HCT116 (cell line): ENCODE measurements around the gene NAA80. TPM values are rescaled to one million over a fixed set of nuclear protein-coding genes. Genes with fewer than 3 reads are reported as not detected.
"Not testable (repeated sequence)": the region's sequence is repeated elsewhere in the genome, so short reads cannot be mapped to it uniquely, and the experiment has no call there.

ENCODE experiments used
- ATAC-seq: fragments of 200-7000 bp; cut with Tn5 transposase; 2 replicates; pipeline ENCODE4 v1.9.1; 2020; ENCODE audit warnings: mild to moderate bottlenecking, moderate library complexity
- BruUV-seq: library from RNA; stranded (reverse); fragments of 400-500 nt; replicated peaks from 2 replicates; lab custom pipeline; 2021; lab: Mats Ljungman, UMichigan
- CTCF ChIA-PET: fragments of 300-600 bp; sonication (Branson Sonifier 250); formaldehyde crosslinking; loops from one replicate; lab custom pipeline; 2021; ENCODE audit warnings: antibody characterized with exemption; lab: Charles Lee
- POLR2A ChIA-PET: fragments of 300-600, 350-600 bp; sonication (Branson Sonifier 250); formaldehyde crosslinking; loops from one replicate; lab custom pipeline; 2021; ENCODE audit warnings: antibody characterized with exemption; lab: Charles Lee
- RAD21 ChIA-PET, 2 experiments: fragments of 300-600 bp; sonication (Branson Sonifier 250); formaldehyde crosslinking; loops; one replicate each; lab custom pipeline; 2023; ENCODE audit warnings: low total read pairs in 2 of 2; ENCODE audit not compliant: uncharacterized antibody in 2 of 2, unreplicated experiment in 2 of 2, low non-redundant PET in 1 of 2; lab: Charles Lee
- DNase-seq: peaks from one replicate; pipeline ENCODE4 v3.0.0-alpha.2; 2010; ENCODE audit warnings: low read depth, low spot score
- H2AFZ ChIP-seq: fragments of 200-600 bp; shearing (Covaris generic), sonication (generic); 2 replicates; pipeline ENCODE4 v1.6.1; 2017; ENCODE audit warnings: low read depth, mixed run types, mixed read lengths, antibody characterized with exemption, low read length; ENCODE audit not compliant: poor library complexity, severe bottlenecking
- H3K27ac ChIP-seq: 2 replicates; pipeline ENCODE4 v1.5.1; 2012; ENCODE audit warnings: low read depth, low read length
- H3K27me3 ChIP-seq: fragments of 200-600 bp; sonication (generic); 2 replicates; pipeline ENCODE4 v1.6.1; 2016; ENCODE audit warnings: mixed run types, low read length, mixed read lengths; ENCODE audit not compliant: insufficient read depth
- H3K36me3 ChIP-seq, 2 experiments: fragments of 200-500 bp in 1 of 2; fragments of 200-600 bp in 1 of 2; sonication (Bioruptor generic) in 1 of 2; sonication (generic) in 1 of 2; 2 replicates each; pipeline versions ENCODE4 v1.5.1 to v1.6.1; 2014 to 2016; ENCODE audit warnings: low read length in 2 of 2, inconsistent platforms in 1 of 2, mixed read lengths in 1 of 2, mixed run types in 1 of 2; ENCODE audit not compliant: insufficient read depth in 2 of 2, control insufficient read depth in 1 of 2
- H3K4me1 ChIP-seq, 2 experiments: fragments of 200-600 bp in 1 of 2; sonication (generic) in 1 of 2; 2 replicates each; pipeline versions ENCODE4 v1.5.1 to v1.6.1; 2012 to 2017; ENCODE audit warnings: low read length in 2 of 2, inconsistent platforms in 1 of 2, mild to moderate bottlenecking in 1 of 2, mixed read lengths in 1 of 2, mixed run types in 1 of 2, moderate library complexity in 1 of 2; ENCODE audit not compliant: insufficient read depth in 2 of 2, control insufficient read depth in 1 of 2
- H3K4me2 ChIP-seq: fragments of 200-600 bp; sonication (generic); 2 replicates; pipeline ENCODE4 v1.6.1; 2017; ENCODE audit warnings: mixed run types, low read length, mixed read lengths
- H3K4me3 ChIP-seq, 2 experiments: fragments of 200-600 bp in 1 of 2; sonication (generic) in 1 of 2; replicated peaks in 1 of 2; 2 replicates each; pipeline ENCODE4 v1.5.1; 2011 to 2016; ENCODE audit warnings: low read length in 2 of 2, control low read depth in 1 of 2, low read depth in 1 of 2, mild to moderate bottlenecking in 1 of 2, mixed read lengths in 1 of 2, mixed run types in 1 of 2
- H3K79me2 ChIP-seq: fragments of 200-600 bp; sonication (generic); 2 replicates; pipeline ENCODE4 v1.6.1; 2017; ENCODE audit warnings: mild to moderate bottlenecking, mixed run types, low read length, moderate library complexity, mixed read lengths; ENCODE audit not compliant: insufficient read depth
- H3K9ac ChIP-seq: fragments of 200-600 bp; sonication (generic); 2 replicates; pipeline ENCODE4 v1.6.1; 2016; ENCODE audit warnings: low read length, mixed read lengths
- H3K9me2 ChIP-seq: fragments of 200-600 bp; sonication (generic), shearing (Covaris generic); 2 replicates; pipeline ENCODE4 v1.6.1; 2017; ENCODE audit warnings: mixed run types, mild to moderate bottlenecking, moderate library complexity; ENCODE audit not compliant: insufficient read depth
- H3K9me3 ChIP-seq, 2 experiments: fragments of 200-500 bp in 1 of 2; fragments of 200-600 bp in 1 of 2; sonication (Bioruptor generic) in 1 of 2; sonication (generic) in 1 of 2; 2 replicates each; pipeline ENCODE4 v1.6.1; 2014 to 2017; ENCODE audit warnings: low read length in 2 of 2, mixed read lengths in 2 of 2, inconsistent platforms in 1 of 2, low read depth in 1 of 2, mild to moderate bottlenecking in 1 of 2, mixed run types in 1 of 2, moderate library complexity in 1 of 2; ENCODE audit not compliant: control insufficient read depth in 1 of 2, insufficient read depth in 1 of 2
- H4K20me1 ChIP-seq: fragments of 200-600 bp; sonication (generic), shearing (Covaris generic); 2 replicates; pipeline ENCODE4 v1.6.1; 2017; ENCODE audit warnings: mixed run types, mild to moderate bottlenecking, moderate library complexity; ENCODE audit not compliant: insufficient read depth
- ATF3 ChIP-seq: IDR thresholded peaks from 2 replicates; pipeline ENCODE4 v1.6.1; 2012
- CTCF ChIP-seq, 3 experiments: fragments of 200-600 bp in 1 of 3; sonication (generic) in 1 of 3; IDR thresholded peaks in 2 of 3; conservative IDR thresholded peaks in 1 of 3; 2 replicates each; pipeline ENCODE4 v1.5.1; 2012 to 2017; ENCODE audit warnings: low read depth in 2 of 3, low read length in 2 of 3, antibody characterized with exemption in 1 of 3, borderline replicate concordance in 1 of 3, control low read depth in 1 of 3, mild to moderate bottlenecking in 1 of 3, mixed read lengths in 1 of 3, mixed run types in 1 of 3, moderate library complexity in 1 of 3; ENCODE audit not compliant: insufficient read depth in 1 of 3
- EGR1 ChIP-seq: IDR thresholded peaks from 2 replicates; pipeline ENCODE4 v1.6.1; 2012; ENCODE audit warnings: low read depth
- EZH2 ChIP-seq: fragments of 200-600 bp; sonication (generic); IDR thresholded peaks from 2 replicates; pipeline ENCODE4 v1.6.1; 2017; ENCODE audit warnings: antibody characterized with exemption, mixed run types
- JUND ChIP-seq: IDR thresholded peaks from 2 replicates; pipeline ENCODE4 v1.6.1; 2012
- POLR2AphosphoS5 ChIP-seq: IDR thresholded peaks from 2 replicates; pipeline ENCODE4 v1.6.1; 2011; ENCODE audit warnings: mild to moderate bottlenecking, low read depth, low read length, moderate library complexity
- SIN3A ChIP-seq: IDR thresholded peaks from 2 replicates; pipeline ENCODE4 v1.6.1; 2012; ENCODE audit warnings: low read depth
- SP1 ChIP-seq: IDR thresholded peaks from 2 replicates; pipeline ENCODE4 v1.6.1; 2012; ENCODE audit warnings: low read depth
- TCF7L2 ChIP-seq: IDR thresholded peaks from 2 replicates; pipeline ENCODE4 v1.7.0; 2011; ENCODE audit warnings: borderline replicate concordance, inconsistent platforms; ENCODE audit not compliant: insufficient read depth, insufficient read length; ENCODE audit errors: extremely low read depth
- intact Hi-C: fragments of 100-400 bp; cut with micrococcal nuclease; formaldehyde crosslinking; loops from 2 replicates; pipeline ENCODE4 v1.10.0; 2022
- total RNA-seq: library from RNA; stranded (reverse); gene quantifications from one replicate; pipeline ENCODE4 v1.2.1, GENCODE V29; 2021; ENCODE audit not compliant: unreplicated experiment
- TF ChIP-seq, protein P1 (sequence below): IDR thresholded peaks from 2 replicates; pipeline ENCODE4 v1.6.1; 2012; ENCODE audit warnings: low read depth
- TF ChIP-seq, protein P2 (sequence below): IDR thresholded peaks from 2 replicates; pipeline ENCODE4 v1.6.1; 2012

The NAA80 gene
- total RNA-seq, 1 experiment from 2014 or later, result 21.3 TPM

- POLR2A ChIA-PET, result no interaction called here
- Histone ChIP-seq H2AFZ (peak overlapping the region; percentile 82), H3K79me2 (no peaks in the 10 kb centered on the region), H3K27ac (peak overlapping the region; percentile 27; the same call in 1 of the 2 replicates), H3K9ac (peak overlapping the region; percentile 56), H3K4me1 (peaks cover 51 to 62% of the 10 kb centered on the region in 2 experiments), H3K36me3 (no peaks in the 10 kb centered on the region), H3K4me3 (peak overlapping the region; percentile 43 to 57), H3K4me2 (peak overlapping the region; percentile 96), H4K20me1 (no peaks in the 10 kb centered on the region), H3K9me3 (no peaks in the 10 kb centered on the region), H3K27me3 (no peaks in the 10 kb centered on the region), H3K9me2 (no peaks in the 10 kb centered on the region)
- ATAC-seq, result peak; percentile 62
- TF ChIP-seq, protein P1, sequence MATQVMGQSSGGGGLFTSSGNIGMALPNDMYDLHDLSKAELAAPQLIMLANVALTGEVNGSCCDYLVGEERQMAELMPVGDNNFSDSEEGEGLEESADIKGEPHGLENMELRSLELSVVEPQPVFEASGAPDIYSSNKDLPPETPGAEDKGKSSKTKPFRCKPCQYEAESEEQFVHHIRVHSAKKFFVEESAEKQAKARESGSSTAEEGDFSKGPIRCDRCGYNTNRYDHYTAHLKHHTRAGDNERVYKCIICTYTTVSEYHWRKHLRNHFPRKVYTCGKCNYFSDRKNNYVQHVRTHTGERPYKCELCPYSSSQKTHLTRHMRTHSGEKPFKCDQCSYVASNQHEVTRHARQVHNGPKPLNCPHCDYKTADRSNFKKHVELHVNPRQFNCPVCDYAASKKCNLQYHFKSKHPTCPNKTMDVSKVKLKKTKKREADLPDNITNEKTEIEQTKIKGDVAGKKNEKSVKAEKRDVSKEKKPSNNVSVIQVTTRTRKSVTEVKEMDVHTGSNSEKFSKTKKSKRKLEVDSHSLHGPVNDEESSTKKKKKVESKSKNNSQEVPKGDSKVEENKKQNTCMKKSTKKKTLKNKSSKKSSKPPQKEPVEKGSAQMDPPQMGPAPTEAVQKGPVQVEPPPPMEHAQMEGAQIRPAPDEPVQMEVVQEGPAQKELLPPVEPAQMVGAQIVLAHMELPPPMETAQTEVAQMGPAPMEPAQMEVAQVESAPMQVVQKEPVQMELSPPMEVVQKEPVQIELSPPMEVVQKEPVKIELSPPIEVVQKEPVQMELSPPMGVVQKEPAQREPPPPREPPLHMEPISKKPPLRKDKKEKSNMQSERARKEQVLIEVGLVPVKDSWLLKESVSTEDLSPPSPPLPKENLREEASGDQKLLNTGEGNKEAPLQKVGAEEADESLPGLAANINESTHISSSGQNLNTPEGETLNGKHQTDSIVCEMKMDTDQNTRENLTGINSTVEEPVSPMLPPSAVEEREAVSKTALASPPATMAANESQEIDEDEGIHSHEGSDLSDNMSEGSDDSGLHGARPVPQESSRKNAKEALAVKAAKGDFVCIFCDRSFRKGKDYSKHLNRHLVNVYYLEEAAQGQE, result no peak
- TF ChIP-seq EGR1 (no peak), POLR2AphosphoS5 (peak; percentile 70), SP1 (no peak), TCF7L2 (peak; percentile 89), EZH2 (no peak), CTCF (IDR thresholded peaks at IDR 0.05 in 2 of 3, conservative IDR thresholded peaks at IDR 0.05 in 1 of 3; ENCODE audit: borderline replicate concordance in 1 of 3, insufficient read depth in 1 of 3, low read depth in 2 of 3, low read length in 2 of 3) (peak in 2 of 3 experiments; percentile 93 to 96; a peak in 4 of 6 replicates), ATF3 (no peak), SIN3A (no peak), JUND (no peak)
- TF ChIP-seq, protein P2, sequence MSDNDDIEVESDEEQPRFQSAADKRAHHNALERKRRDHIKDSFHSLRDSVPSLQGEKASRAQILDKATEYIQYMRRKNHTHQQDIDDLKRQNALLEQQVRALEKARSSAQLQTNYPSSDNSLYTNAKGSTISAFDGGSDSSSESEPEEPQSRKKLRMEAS, result no peak
- RAD21 ChIA-PET, result interaction anchor here in 1 of 2 experiments (1.9 kb wide), 1 partner anchor 13 kb away, joined by 7 read pairs; no protein-coding TSS in a partner anchor
- no TSS peak for BruUV-seq
- no peak for DNase-seq
- intact Hi-C loops, result loop anchor here (1.0 to 5.0 kb wide), 2 partner anchors 46 to 151 kb away; no protein-coding TSS in a partner anchor
- CTCF ChIA-PET, result interaction anchor here (1.8 to 2.4 kb wide), 2 partner anchors 13 to 78 kb away, joined by 8 to 9 read pairs; no protein-coding TSS in a partner anchor
These were observed 26.1 kb downstream of the NAA80 start for GRCh38 chr3:50272911-50273688.

DNA sequence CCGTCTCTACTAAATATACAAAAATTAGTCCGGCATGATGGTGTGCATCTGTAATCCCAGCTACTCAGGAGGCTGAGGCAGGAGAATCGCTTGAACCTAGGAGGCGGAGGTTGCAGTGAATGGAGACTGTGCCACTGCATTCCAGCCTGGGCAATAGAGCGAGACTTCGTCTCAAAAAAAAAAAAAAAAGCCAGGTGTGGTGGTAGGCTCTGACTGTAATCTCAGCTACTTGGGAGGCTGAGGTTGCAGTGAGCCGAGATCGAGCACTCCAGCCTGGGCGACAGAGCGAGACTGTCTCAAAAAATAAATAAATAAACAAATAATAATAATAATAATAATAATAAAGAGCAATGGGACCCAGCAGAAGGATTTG lies 26.7 kb downstream of the NAA80 start:
- intact Hi-C loops, result loop anchor here (5.0 kb wide), 1 partner anchor 150 kb away; no protein-coding TSS in a partner anchor
- not testable (repeated sequence) for H3K4me3 ChIP-seq, H3K36me3 ChIP-seq, H3K79me2 ChIP-seq, H3K27me3 ChIP-seq, H3K9me3 ChIP-seq, H3K9me2 ChIP-seq, H3K27ac ChIP-seq, H3K9ac ChIP-seq, ATAC-seq, H2AFZ ChIP-seq, H4K20me1 ChIP-seq, DNase-seq, BruUV-seq
- peak overlapping the region; percentile 96 for H3K4me2 ChIP-seq
- ChIA-PET POLR2A (interaction anchor here (0.6 kb wide), 1 partner anchor 11 kb away, joined by 3 read pairs; no protein-coding TSS in a partner anchor), CTCF (interaction anchor here (0.7 to 3.4 kb wide), 4 partner anchors 13 to 78 kb away, joined by 4 to 27 read pairs (median 8); no protein-coding TSS in a partner anchor), RAD21 (interaction anchor here (0.7 to 1.9 kb wide), 3 partner anchors 12 to 62 kb away, joined by 4 to 7 read pairs (median 7); no protein-coding TSS in a partner anchor)
- H3K4me1 ChIP-seq, result peaks cover 57 to 68% of the 10 kb centered on the region in 2 experiments
